ENCODE results near the gene PAX2. TPM values are rescaled to one million over a fixed set of nuclear protein-coding genes. Genes with fewer than 3 reads are reported as not detected.

PAX2 gene
- total and polyA plus RNA-seq, 2 of the 13 experiments (the other 11 are each of a cell fraction or from before 2014, with no cell fraction given) = not detected

GRCh38 chr10:100713049-100713858, 32.1 kb upstream of the PAX2 start:
- POLR2A ChIA-PET = no interaction called here
- H3K4me1 ChIP-seq (ENCODE audit: insufficient read depth, low read length) = no peaks in the 10 kb centered on the region
- no peak overlapping the region for H3K4me2 ChIP-seq (ENCODE audit: low read depth, low read length)
- no peaks in the 10 kb centered on the region for H3K79me2 ChIP-seq (ENCODE audit: insufficient read depth, low read length)
- H4K20me1 ChIP-seq (ENCODE audit: insufficient read depth, low read length) = no peaks in the 10 kb centered on the region; the same call in 1 of the 2 replicates
- in situ Hi-C loops (cut with HindIII; ENCODE audit: extremely low pct_ligation_motif_present, low pct_unique_long_range_greater_than_20kb) = no loop called here
- H2AFZ ChIP-seq (ENCODE audit: low read length) = no peak overlapping the region
- no peaks in the 10 kb centered on the region for H3K36me3 ChIP-seq (replicated peaks in 1 of 2; ENCODE audit: control insufficient read depth in 1 of 2, insufficient read depth in 2 of 2, low read length in 2 of 2)
- no peak overlapping the region for H3K4me3 ChIP-seq (replicated peaks in 1 of 3; ENCODE audit: insufficient read depth in 1 of 3, low read depth in 2 of 3, low read length in 3 of 3)
- CTCF ChIA-PET (ENCODE audit: low intra/inter-chr PET ratio, low total read pairs) = no interaction called here
- no peaks in the 10 kb centered on the region for H3K9me3 ChIP-seq (ENCODE audit: low read length)
- ATAC-seq (no peak), DNase-seq (ENCODE audit: low spot score) (no peak), FAIRE-seq (no peak)
- intact Hi-C loops (cut with micrococcal nuclease; ENCODE audit: unreplicated experiment) = no loop called here
- no TSS peak for BruUV-seq (replicated peaks)
- H3K27me3 ChIP-seq (ENCODE audit: control insufficient read depth in 1 of 2, insufficient read depth in 2 of 2, low read length in 2 of 2) = peaks cover 16 to 71% of the 10 kb centered on the region in 2 experiments
- H3K27ac ChIP-seq (ENCODE audit: extremely low read length, insufficient read depth, low read length) = no peak overlapping the region
- no peak overlapping the region for H3K9ac ChIP-seq (ENCODE audit: insufficient read depth, low read depth, low read length)
- 34% methylated on average over 34 of the region's 37 CpGs for WGBS (ENCODE audit: low lambda C conversion rate)
- TF ChIP-seq ZNF441 (CRISPR knock-in tag; IDR thresholded peaks at IDR 0.05; ENCODE audit: borderline replicate concordance) (no peak), IRX3 (CRISPR knock-in tag; IDR thresholded peaks at IDR 0.05; ENCODE audit: borderline replicate concordance, low read depth) (no peak), ZBTB34 (CRISPR knock-in tag; IDR thresholded peaks at IDR 0.05) (no peak), XRCC5 (optimal IDR thresholded peaks at IDR 0.05; ENCODE audit: low read length) (no peak), MED8 (CRISPR knock-in tag; IDR thresholded peaks at IDR 0.05; ENCODE audit: insufficient replicate concordance) (no peak), ZNF761 (CRISPR knock-in tag; conservative IDR thresholded peaks at IDR 0.05) (no peak), ZNF30 (CRISPR knock-in tag; IDR thresholded peaks at IDR 0.05) (no peak), DNMT3B (CRISPR knock-in tag; conservative IDR thresholded peaks at IDR 0.05) (no peak), NFYC (CRISPR knock-in tag; IDR thresholded peaks at IDR 0.05) (no peak), BATF2 (CRISPR knock-in tag; IDR thresholded peaks at IDR 0.05) (no peak), NCOA2 (CRISPR knock-in tag; IDR thresholded peaks at IDR 0.05) (no peak), NR2F1 (CRISPR knock-in tag; IDR thresholded peaks at IDR 0.05) (no peak), DZIP1 (CRISPR knock-in tag; IDR thresholded peaks at IDR 0.05) (no peak), MXD4 (CRISPR knock-in tag; IDR thresholded peaks at IDR 0.05) (no peak)
- TF ChIP-seq, protein P1, sequence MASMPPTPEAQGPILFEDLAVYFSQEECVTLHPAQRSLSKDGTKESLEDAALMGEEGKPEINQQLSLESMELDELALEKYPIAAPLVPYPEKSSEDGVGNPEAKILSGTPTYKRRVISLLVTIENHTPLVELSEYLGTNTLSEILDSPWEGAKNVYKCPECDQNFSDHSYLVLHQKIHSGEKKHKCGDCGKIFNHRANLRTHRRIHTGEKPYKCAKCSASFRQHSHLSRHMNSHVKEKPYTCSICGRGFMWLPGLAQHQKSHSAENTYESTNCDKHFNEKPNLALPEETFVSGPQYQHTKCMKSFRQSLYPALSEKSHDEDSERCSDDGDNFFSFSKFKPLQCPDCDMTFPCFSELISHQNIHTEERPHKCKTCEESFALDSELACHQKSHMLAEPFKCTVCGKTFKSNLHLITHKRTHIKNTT (CRISPR knock-in tag; IDR thresholded peaks at IDR 0.05) = no peak

Data from HepG2 (cell line).